DMS114 treated with DMSO at 0.1 percent for 48 hours (cell line): Measurements from ENCODE around the gene MED16.
A peak's percentile ranks its signal among the peaks of the same experiment; 100 is the strongest.

ENCODE experiments used
- DNase-seq: peaks from one replicate; lab custom pipeline; 2025; ENCODE audit not compliant: unreplicated experiment; lab: John Stamatoyannopoulos, UW

Gene MED16

DNA sequence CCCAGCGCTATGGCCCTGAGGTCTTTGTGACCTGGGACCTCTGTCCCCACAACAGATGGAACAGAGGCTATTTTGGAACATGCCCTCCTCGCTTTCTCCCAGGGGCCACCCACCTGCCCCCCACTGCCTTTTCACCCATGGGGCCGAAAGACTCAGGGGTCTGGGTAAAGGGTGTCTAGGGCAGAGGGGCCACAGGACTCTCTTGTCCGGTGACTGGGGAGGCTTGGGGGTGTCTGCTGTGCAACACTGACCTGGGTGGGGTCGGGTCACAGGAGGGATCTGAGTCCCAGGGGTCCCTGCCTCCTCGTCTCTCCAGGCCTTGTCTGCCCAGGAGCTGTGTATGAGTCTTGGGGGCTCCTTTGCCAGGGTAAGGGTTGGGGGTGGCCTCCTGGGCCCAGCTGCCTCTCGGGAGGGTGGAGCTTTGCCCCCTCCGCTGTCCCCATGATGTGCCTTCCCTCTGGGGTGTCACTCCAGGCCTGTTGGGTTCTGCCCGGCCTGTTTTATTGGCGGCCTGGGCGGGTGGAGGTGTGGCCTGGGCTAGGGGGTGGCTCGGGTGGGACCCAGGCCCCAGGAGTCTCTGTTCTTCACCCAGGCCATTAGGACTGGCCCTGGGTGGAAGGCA lies 34.9 kb upstream of the MED16 start:
- DNase-seq = no peak

DNA sequence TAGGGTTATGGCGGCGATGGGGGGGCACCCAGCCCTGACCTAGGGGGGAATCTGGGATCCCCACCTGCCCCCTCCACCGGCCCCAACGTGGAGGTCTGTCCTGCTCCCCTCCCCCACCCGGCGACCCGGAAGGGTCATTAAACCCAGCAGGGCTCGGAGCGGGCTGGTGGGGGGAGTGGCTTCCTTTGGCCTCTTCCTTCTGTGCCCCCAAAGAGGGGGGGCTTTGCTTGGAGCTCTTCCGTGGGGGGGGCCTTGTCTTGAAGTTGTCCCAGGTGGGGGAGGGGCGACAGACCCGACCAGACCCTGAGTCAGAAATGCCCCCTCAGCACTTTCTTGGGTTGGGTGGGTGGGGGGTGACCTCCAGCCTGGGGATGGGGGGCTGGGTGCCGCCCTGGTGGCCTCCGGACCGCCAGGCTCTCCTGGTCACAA lies 34.4 kb upstream of the MED16 start:
- DNase-seq = no peak

- no peak for DNase-seq
These were observed 33.8 kb upstream of the MED16 start for GRCh38 chr19:926589-927350.

DNA sequence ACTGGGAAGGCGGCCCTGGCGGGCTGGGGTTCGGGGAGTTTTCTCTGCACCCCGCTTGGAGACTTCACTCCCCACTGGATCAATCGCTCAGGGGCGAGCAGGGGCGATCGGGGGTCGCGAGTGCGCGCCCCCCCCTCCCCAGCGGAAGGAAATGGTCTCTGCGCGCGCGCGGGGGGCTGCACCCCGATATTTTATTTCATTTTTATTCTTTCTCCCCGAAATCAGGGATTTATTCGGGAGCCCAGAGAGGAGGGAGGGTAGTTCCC lies 33.3 kb upstream of the MED16 start:
- no peak for DNase-seq

GRCh38 chr19:925526-926322 lies 32.7 kb upstream of the MED16 start, which contains the start of gene ARID3A:
ARID3A (plus strand) TSS chr19:926035; CDS start chr19:929529, 3,494 bp downstream.
- DNase-seq = peak; percentile 54

- DNase-seq = peak; percentile 54
These were observed 32.1 kb upstream of the MED16 start for GRCh38 chr19:925087-925525.

DNA sequence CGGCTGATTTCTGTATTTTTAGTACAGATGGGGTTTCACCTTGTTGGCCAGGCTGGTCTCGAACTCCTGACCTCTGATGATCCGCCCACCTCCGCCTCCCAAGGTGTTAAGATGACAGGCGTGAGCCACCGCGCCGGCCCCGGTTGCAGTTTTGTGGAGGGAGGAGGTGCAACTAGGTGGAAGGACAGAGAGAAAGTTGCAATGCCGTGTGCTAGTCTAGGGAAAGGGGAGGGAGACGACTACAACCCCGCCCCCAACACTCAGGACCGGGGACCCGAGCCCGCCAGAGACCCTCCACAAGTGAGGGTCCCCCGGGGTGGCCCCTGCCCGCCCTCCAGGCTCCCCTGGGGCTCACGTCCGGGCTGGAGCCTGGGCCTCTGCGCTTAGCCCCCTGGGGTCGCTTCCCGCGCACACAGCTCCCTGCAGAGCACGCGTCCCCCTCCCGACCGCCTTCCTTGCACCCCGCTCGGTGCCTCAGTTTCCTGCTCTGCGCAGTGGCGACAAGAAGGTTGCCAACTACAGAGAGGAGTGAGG lies 31.6 kb upstream of the MED16 start:
- DNase-seq = no peak

DNA sequence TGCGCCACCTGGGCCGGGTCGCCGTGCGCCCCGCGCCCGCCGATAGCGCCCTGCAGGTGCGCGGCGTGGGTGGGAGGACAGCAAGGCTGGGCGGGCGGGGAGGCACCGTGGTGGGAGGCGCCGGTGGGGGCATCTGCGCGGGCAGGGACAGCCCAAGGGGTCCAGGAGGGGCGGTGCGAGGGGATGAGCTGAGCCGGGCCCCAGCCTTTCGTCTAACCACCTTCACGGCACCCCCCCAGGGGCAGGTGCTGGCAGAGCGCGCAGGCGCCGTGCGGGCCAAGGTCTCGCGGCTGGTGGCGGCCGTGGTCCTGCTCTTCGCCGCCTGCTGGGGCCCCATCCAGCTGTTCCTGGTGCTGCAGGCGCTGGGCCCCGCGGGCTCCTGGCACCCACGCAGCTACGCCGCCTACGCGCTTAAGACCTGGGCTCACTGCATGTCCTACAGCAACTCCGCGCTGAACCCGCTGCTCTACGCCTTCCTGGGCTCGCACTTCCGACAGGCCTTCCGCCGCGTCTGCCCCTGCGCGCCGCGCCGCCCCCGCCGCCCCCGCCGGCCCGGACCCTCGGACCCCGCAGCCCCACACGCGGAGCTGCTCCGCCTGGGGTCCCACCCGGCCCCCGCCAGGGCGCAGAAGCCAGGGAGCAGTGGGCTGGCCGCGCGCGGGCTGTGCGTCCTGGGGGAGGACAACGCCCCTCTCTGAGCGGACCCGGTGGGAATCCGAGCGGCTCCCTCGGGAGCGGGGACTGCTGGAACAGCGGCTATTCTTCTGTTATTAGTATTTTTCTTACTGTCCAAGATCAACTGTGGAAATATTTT lies 27.3 kb upstream of the MED16 start:
- DNase-seq = no peak

GRCh38 chr19:919199-920050 lies 26.4 kb upstream of the MED16 start:
- DNase-seq = no peak

DNA sequence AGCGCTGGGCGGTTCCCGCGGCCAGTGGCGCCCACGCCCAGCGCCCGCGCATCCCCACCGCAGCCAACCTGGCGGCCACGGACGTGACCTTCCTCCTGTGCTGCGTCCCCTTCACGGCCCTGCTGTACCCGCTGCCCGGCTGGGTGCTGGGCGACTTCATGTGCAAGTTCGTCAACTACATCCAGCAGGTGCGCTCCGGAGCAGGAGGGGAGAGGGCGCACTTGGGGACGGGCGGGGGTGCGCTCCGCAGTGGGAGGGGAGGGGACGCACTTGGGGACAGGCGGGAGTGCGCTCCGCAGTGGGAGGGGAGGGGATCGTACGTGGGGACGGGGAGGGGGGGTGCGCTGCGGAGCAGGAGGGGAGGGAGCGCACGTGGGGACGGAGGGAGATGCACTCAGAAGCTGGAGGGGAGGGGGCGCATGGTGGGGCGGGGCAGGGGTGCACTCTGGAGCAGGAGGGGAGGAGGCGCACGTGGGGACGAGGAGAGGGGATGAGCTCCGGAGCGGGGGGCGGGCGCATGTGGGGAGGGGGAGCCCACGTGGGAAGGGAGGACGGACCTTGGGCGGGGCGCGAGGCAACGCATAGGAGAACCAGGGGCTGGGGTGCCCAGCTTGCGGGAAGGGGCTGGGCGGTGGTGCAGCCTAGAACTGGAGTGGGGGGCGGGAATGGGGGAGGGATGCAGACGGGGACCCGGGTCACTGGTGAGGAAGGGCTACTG lies 25.7 kb upstream of the MED16 start:
- DNase-seq = no peak

- DNase-seq = no peak
These were observed 25.1 kb upstream of the MED16 start for GRCh38 chr19:918152-918437.

DNA sequence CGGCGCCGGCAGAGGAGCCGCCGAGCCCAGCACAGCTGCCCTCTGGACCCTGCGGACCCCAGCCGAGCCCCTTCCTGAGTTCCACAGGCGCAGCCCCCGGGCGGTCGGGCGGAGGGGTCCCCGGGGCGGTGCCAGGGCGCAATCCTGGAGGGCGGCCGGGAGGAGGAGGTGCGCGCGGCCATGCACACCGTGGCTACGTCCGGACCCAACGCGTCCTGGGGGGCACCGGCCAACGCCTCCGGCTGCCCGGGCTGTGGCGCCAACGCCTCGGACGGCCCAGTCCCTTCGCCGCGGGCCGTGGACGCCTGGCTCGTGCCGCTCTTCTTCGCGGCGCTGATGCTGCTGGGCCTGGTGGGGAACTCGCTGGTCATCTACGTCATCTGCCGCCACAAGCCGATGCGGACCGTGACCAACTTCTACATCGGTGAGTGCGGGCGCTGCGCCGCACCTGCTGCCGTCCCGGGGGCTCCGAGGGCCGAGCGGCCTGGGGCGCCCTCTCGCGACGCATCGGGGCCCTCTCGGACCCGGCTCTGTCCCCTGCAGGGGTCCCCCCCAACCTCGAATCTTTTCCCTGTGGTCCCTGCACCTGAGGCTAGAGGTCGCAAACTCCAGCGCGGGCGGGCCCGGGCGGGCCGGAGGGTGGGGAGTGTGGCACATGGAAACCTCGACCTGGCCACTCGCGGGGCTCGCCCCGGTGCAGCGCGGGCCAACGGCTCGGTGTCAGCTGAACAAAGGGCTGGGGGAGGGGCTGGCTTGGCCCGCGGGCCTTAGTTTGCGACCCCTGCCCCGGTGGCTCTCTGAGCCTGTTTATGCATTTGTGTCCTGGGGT lies 24.6 kb upstream of the MED16 start, which contains the start of gene KISS1R:
Gene KISS1R (plus strand): TSS at position 11 of the 829 bp plus-strand sequence. CDS start 170 bp downstream, at position 181.
- DNase-seq = no peak

- DNase-seq = no peak
These were observed 23.8 kb upstream of the MED16 start for GRCh38 chr19:916645-917322.

GRCh38 chr19:913080-913748 lies 20.2 kb upstream of the MED16 start, which contains the start of gene R3HDM4:
R3HDM4 (minus strand) TSS chr19:913219; CDS start chr19:913157, 62 bp downstream.
- peak; percentile 11 for DNase-seq

DNA sequence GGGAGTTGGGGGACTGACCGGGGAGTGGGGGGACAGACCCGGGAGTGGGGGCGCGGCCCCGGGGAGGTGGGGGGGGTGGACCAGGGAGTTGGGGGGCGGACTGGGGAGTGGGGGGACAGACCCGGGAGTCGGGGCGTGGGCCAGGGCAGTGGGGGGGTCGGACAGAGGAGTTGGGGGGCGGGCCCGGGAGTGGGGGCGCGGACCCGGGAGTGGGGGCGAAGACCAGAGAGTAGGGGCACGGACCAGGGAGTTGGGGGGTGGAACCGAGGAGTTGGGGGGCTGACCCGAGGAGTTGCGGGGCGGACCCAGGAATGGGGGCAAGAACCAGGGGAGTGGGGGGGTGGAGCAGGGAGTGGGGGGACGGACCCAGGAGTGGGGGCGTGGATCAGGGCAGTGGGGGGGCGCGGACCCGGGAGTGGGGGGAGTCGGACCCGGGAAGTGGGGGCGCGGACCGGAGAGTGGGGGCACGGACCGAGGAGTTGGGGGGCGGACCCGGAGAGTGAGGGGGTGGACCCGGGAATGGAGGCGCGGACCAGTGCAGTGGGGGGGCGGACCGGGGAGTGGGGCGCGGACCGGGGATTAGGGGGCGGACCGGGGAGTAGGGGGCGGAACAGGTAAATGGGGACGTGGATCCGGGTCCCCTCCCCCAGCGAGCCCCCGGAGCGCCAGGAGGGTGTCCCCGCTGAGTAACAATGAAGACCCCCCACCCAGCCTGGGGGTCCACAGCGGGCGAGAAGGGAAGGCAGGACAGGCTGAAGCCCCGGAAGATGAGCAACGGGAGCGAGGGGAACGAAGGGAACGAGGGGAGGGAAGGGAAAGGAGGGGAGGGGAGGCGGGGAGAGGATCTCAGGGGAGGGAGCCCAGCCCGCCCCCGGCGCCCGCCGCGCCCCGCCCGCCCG lies 19.4 kb upstream of the MED16 start:
- no peak for DNase-seq
